HG02759 (cell line): ENCODE measurements around the gene ZFP36L2.
A peak's percentile ranks its signal among the peaks of the same experiment; 100 is the strongest.

Source experiments
- ATAC-seq: cut with Tn5 transposase; IDR thresholded peaks from one replicate; pipeline ENCODE4 v1.9.1; 2021; ENCODE audit warnings: mild to moderate bottlenecking, moderate library complexity; ENCODE audit not compliant: unreplicated experiment

Gene ZFP36L2

GRCh38 chr2:43210467-43211303 is 15.7 kb downstream of the ZFP36L2 start:
- no peak for ATAC-seq

GRCh38 chr2:43210125-43210466 is 16.3 kb downstream of the ZFP36L2 start:
- no peak for ATAC-seq

- ATAC-seq: no peak
Observed at GRCh38 chr2:43209204-43209717, 17.1 kb downstream of the ZFP36L2 start.

GRCh38 chr2:43207553-43208300 is 18.7 kb downstream of the ZFP36L2 start:
- ATAC-seq: no peak

GRCh38 chr2:43206602-43207001 is 19.8 kb downstream of the ZFP36L2 start:
- ATAC-seq: no peak

- ATAC-seq: no peak
Observed at GRCh38 chr2:43203373-43203772, 23.0 kb downstream of the ZFP36L2 start.

GRCh38 chr2:43202289-43202688 is 24.1 kb downstream of the ZFP36L2 start:
- ATAC-seq: no peak

- no peak for ATAC-seq
Observed at GRCh38 chr2:43201497-43201896, 24.9 kb downstream of the ZFP36L2 start.

GRCh38 chr2:43201016-43201415 is 25.4 kb downstream of the ZFP36L2 start:
- ATAC-seq: no peak

GRCh38 chr2:43199492-43200488 is 26.6 kb downstream of the ZFP36L2 start:
- no peak for ATAC-seq

GRCh38 chr2:43198263-43198662 is 28.1 kb downstream of the ZFP36L2 start:
- no peak for ATAC-seq

- ATAC-seq: no peak
Observed at GRCh38 chr2:43197588-43197896, 28.9 kb downstream of the ZFP36L2 start.

GRCh38 chr2:43196768-43197587 is 29.4 kb downstream of the ZFP36L2 start:
- ATAC-seq: no peak

- peak; percentile 71 for ATAC-seq
Observed at GRCh38 chr2:43194121-43194869, 32.1 kb downstream of the ZFP36L2 start.

GRCh38 chr2:43193652-43194120 is 32.7 kb downstream of the ZFP36L2 start:
- ATAC-seq: no peak

- ATAC-seq: no peak
Observed at GRCh38 chr2:43192744-43193651, 33.4 kb downstream of the ZFP36L2 start.

- ATAC-seq: no peak
Observed at GRCh38 chr2:43191947-43192516, 34.4 kb downstream of the ZFP36L2 start.
